Testis (tissue), 3 donors: Measurements from ENCODE around the gene DSG3. TPM values are rescaled to one million over a fixed set of nuclear protein-coding genes. Genes with fewer than 3 reads are reported as not detected.

Experiments
- DNase-seq: peaks from one replicate; pipeline ENCODE4 v3.0.0-alpha.2; 2019
- H3K27ac ChIP-seq, 2 donors: fragments of 200-600 bp; sonication (generic); one replicate each; pipeline ENCODE4 v1.5.1; 2019
- H3K27me3 ChIP-seq: fragments of 200-600 bp; sonication (generic); one replicate; pipeline ENCODE4 v1.5.1; 2019
- H3K36me3 ChIP-seq: fragments of 200-600 bp; sonication (generic); one replicate; pipeline ENCODE4 v1.5.1; 2017; ENCODE audit warnings: low read depth; ENCODE audit errors: missing control alignments
- H3K4me1 ChIP-seq: fragments of 200-600 bp; sonication (generic); one replicate; pipeline ENCODE4 v1.5.1; 2019
- H3K4me3 ChIP-seq, 2 donors: fragments of 200-600 bp; sonication (generic); one replicate each; pipeline ENCODE4 v1.5.1; 2017 to 2019
- H3K9me3 ChIP-seq: fragments of 200-600 bp; sonication (generic); one replicate; pipeline ENCODE4 v1.5.1; 2017
- CTCF ChIP-seq, 3 experiments: fragments of 450-650 bp in 2 of 3; fragments of 200-600 bp in 1 of 3; sonication (generic) in 1 of 3; IDR thresholded peaks; one replicate each; pipeline ENCODE4 v1.5.1; 2016 to 2019; ENCODE audit warnings: antibody characterized with exemption in 3 of 3, mild to moderate bottlenecking in 2 of 3, moderate library complexity in 1 of 3
- POLR2A ChIP-seq: fragments of 450-650 bp; IDR thresholded peaks from one replicate; pipeline ENCODE4 v1.6.1; 2017; ENCODE audit warnings: antibody characterized with exemption, mild to moderate bottlenecking, moderate library complexity
- WGBS, 2 donors: methylation state at CpG; one replicate each; pipeline ENCODE4 v1.1.5; 2018; 5-methylcytosine and 5-hydroxymethylcytosine counted together
- intact Hi-C: fragments of 100-400 bp; cut with DNase I; formaldehyde crosslinking; loops from one replicate; pipeline ENCODE4 v1.15.1; 2023; ENCODE audit warnings: low total_unique reads
- polyA plus RNA-seq: library from polyadenylated mRNA; stranded (reverse); fragments of 350-450 nt; fragmentation: Illumina TruSeq; extraction: RNeasy Lipid Tissue Mini Kit (QIAGEN cat#74804); gene quantifications from one replicate; pipeline ENCODE4 v1.2.3, GENCODE V29; 2014; ENCODE audit warnings: low read depth, low replicate concordance; ENCODE audit not compliant: insufficient read depth
- total RNA-seq, 2 donors: library from RNA; depleted of rRNA; stranded (reverse); fragments of >200 nt; gene quantifications; one replicate each; pipeline ENCODE4 v1.2.3, GENCODE V29; 2016

Gene DSG3
- total and polyA plus RNA-seq, 3 donors from 2014 or later = 0.16 to 0.19 (median 0.16) TPM

DNA sequence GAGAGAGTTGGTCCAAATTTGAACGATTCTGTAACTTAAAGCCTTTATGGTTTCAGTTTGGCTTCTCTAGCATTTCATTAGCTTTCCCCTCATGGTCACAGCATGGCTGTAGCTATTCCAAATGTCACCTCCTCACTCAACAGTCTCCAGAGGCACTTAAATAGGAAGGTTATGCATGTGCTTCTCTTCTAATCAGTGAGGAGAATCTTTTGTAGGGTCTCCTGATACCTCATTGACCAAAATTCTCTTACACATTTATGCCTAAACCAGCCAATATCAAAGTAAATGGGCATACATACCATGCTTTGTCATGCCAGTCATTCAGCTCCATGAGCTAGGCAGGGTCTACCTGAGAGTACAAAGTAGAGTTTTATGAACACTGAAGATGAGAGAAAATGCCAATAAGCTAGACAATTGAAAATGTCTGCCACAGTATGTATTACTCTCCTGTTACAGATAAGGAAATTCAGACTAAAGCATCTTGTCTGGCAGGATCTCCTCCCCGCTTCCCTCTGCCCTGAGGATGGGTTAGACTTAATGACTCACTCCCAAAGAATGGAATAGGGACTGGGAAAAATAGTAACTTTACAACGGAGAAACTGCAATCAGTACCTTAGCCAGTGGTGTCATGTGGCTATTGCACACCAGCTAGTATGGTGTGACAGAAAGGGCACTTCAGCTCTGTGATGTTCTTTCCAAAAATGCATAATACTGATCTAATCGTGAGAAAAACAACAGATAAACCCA lies 65.8 kb downstream of the DSG3 start:
- Histone ChIP-seq H3K9me3 (no peaks in the 10 kb centered on the region), H3K4me3 (no peak overlapping the region), H3K27me3 (no peaks in the 10 kb centered on the region), H3K36me3 (no peaks in the 10 kb centered on the region), H3K4me1 (no peaks in the 10 kb centered on the region), H3K27ac (no peak overlapping the region)
- 45 to 51% methylated on average over 4 of the region's 4 CpGs for WGBS, 2 donors
- TF ChIP-seq POLR2A = no peak
- TF ChIP-seq CTCF (IDR thresholded peaks at IDR 0.05) = no peak
- DNase-seq = no peak
- intact Hi-C loops = no loop called here

GRCh38 chr18:31516437-31516836 lies 68.9 kb downstream of the DSG3 start:
- no peaks in the 10 kb centered on the region for H3K4me1 ChIP-seq
- intact Hi-C loops = no loop called here
- no peak for TF ChIP-seq POLR2A
- TF ChIP-seq CTCF (IDR thresholded peaks at IDR 0.05) = no peak
- H3K27ac ChIP-seq = no peak overlapping the region
- 75 to 80% methylated on average over 3 of the region's 3 CpGs for WGBS, 2 donors
- no peaks in the 10 kb centered on the region for H3K27me3 ChIP-seq
- H3K9me3 ChIP-seq = no peaks in the 10 kb centered on the region
- no peak for DNase-seq
- H3K4me3 ChIP-seq = no peak overlapping the region
- H3K36me3 ChIP-seq = no peaks in the 10 kb centered on the region

DNA sequence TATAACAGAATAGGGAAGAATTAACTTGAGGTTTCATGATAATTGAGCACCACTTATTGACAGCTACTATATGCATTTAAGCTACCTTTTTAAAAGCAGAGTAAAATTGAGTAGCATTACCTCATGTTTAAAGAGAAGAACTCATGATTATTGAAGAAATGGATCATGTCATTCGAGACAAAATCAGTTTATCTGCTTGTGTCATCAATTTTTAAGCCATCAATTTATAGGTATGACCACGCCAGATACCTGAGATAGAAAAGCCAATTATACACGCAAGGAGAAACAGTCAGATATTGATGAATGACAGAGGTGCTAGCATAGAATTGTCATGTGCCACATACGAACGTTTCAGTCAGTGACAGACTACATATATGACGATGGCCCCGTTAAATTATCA lies 78.8 kb downstream of the DSG3 start:
- no peak overlapping the region for H3K27ac ChIP-seq
- intact Hi-C loops = no loop called here
- no peaks in the 10 kb centered on the region for H3K9me3 ChIP-seq
- H3K36me3 ChIP-seq = no peaks in the 10 kb centered on the region
- DNase-seq = no peak
- WGBS, 2 donors = 90 to 94% methylated on average over 7 of the region's 7 CpGs
- TF ChIP-seq CTCF (IDR thresholded peaks at IDR 0.05) (no peak), POLR2A (no peak)
- no peaks in the 10 kb centered on the region for H3K27me3 ChIP-seq
- no peak overlapping the region for H3K4me3 ChIP-seq
- H3K4me1 ChIP-seq = no peaks in the 10 kb centered on the region

Other genes with a start within 250 kb of the DSG3 start
- 1 to 10 TPM; 2.8 to 3.8 TPM for gene DSG1, start 129.6 kb upstream of the DSG3 start, total RNA-seq
- 5.4 TPM for gene DSG1, start 129.6 kb upstream of the DSG3 start, polyA plus RNA-seq
- under 1 TPM; 0.08 to 0.31 TPM for gene DSG4, start 71.0 kb upstream of the DSG3 start, total RNA-seq
- 0.83 TPM for gene DSG4, start 71.0 kb upstream of the DSG3 start, polyA plus RNA-seq
- 1 to 10 TPM; 5.9 to 7.0 TPM for gene DSG2, start 50.4 kb downstream of the DSG3 start, total RNA-seq
- gene DSG2, start 50.4 kb downstream of the DSG3 start, polyA plus RNA-seq = 8.6 TPM
- 1 to 10 TPM in 1 of 2 donors, under 1 TPM in 1; 0.63 to 1.1 TPM for gene TTR, start 144.1 kb downstream of the DSG3 start, total RNA-seq
- gene TTR, start 144.1 kb downstream of the DSG3 start, polyA plus RNA-seq = 2.8 TPM
- gene B4GALT6, start 236.8 kb downstream of the DSG3 start, total RNA-seq = 10 to 100 TPM; 14.9 to 19.5 TPM
- gene B4GALT6, start 236.8 kb downstream of the DSG3 start, polyA plus RNA-seq = 12.1 TPM